Measurements from ENCODE around the gene OTOP2.
"Not testable (repeated sequence)": the region's sequence is repeated elsewhere in the genome, so short reads cannot be mapped to it uniquely, and the experiment has no call there.

OTOP2 gene

DNA sequence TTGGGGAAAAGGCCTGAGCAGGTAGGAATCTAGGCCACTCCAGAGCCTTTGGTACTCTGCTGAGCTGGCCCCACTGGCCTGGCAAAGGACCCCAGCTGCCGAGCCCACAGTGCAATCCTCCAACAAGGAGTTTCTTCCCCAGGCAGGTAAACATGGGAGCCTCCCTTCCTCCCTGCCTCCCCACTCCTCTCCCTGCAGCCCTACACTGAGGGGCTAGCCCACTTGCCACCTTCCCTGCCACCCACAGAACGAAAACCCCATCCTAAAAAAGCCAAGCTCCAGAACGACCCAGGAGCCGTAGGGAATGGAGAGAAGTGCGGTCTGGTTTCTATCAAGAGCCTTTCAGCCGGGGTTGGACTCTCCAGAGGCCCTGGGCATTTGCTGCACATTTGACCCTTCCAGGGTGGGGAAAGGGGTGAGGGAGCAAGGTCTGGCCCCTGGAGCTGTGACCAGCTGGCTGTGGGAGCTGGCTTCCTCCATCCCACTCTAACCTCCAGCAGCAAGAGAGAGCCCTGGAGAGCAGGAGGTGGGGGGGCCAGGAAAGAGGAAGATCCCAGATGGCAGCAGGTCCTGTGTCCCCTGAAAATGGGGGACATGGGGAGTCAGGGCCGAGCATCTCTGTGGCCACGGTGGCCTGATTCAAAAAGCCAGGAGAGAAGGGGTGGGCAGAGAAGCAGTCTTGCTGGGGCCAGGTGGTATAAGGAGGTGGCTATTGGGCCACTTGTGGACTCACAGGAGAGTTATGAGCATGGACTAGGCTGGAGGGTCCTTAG is 47.2 kb downstream of the OTOP2 start:
- in situ Hi-C loops (cut with HindIII; ENCODE audit: low sequenced_read_pairs), result no loop called here

GRCh38 chr17:74971842-74972106 is 47.7 kb downstream of the OTOP2 start:
- in situ Hi-C loops (cut with HindIII; ENCODE audit: low sequenced_read_pairs), result no loop called here

- in situ Hi-C loops (cut with HindIII; ENCODE audit: low sequenced_read_pairs), result no loop called here
These were observed 48.3 kb downstream of the OTOP2 start, which contains the start of gene HID1 for GRCh38 chr17:74972107-74972972. Gene HID1 (minus strand): TSS chr17:74972759. CDS start chr17:74972656, 103 bp downstream.

DNA sequence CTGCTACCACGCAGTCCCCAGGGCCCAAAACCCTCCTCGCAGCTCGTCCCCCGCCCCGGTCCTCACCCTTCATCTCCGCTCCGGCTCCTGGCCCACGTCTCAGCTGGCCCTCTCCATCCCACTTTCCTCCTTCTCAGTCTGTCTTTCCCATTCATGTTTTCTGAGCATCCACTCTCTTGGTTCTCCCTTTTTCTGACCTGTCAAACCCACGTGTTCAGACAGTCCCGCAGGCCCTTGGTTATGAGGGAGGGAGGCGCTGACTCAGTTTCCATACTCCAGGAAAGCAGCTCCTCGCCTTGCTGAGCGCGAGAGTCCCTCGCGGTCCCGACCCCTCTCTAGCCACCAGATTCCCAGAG is 48.9 kb downstream of the OTOP2 start:
- in situ Hi-C loops (cut with HindIII; ENCODE audit: low sequenced_read_pairs), result no loop called here

DNA sequence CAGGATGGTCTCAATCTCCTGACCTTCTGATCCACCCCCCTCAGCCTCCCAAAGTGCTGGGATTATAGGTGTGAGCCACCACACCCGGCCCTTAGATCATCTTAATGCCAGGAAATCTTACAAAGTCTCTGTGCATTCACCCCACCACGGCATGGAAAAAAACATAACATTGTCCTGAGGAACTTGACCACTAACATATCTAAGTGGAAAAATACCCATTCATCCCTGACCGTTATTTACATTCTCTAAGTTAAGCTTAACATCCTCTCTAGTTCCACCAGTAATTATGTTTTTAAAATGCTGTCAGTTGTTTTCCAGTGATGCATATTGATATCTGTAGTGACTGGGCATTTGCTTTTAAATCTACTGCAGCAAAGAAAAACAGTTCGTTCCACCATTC is 51.9 kb downstream of the OTOP2 start:
- in situ Hi-C loops (cut with HindIII; ENCODE audit: low sequenced_read_pairs), result no loop called here

GRCh38 chr17:74977802-74978201 is 53.7 kb downstream of the OTOP2 start:
- in situ Hi-C loops (cut with HindIII; ENCODE audit: low sequenced_read_pairs), result no loop called here

GRCh38 chr17:74978240-74978639 is 54.2 kb downstream of the OTOP2 start:
- in situ Hi-C loops (cut with HindIII; ENCODE audit: low sequenced_read_pairs), result no loop called here

DNA sequence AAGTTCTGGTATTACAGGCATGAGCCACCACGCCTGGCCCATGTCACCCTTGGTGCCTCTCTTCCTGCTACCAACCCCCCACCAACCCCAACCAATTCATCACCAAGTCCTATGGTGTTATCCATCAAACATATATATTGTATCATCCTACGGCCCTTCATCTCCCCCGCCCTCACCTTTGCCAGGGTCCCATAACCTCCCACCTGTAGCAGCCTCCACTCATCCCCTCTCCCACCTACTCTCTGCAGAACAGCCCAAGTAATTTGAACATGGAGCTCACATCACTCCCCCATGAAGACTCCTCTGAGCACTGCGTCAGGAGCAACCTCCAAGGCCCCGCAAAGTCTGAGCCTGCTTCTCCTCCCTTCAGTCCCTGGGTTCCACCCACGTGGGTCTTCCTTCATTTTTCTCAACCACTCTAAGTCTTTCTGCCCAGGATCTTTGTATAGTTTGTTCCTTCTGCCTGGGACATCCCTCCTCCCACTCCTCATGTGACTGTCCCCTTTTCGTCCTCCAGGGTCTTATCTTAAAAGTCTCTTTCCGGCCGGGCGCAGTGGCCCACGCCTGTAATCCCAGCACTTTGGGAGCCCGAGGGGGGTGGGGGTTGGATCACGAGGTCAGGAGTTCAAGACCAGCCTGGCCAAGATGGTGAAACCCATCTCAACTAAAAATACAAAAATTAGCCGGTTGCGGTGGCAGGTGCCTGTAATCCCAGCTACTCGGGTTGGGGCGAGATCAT is 55.5 kb downstream of the OTOP2 start:
- in situ Hi-C loops (cut with HindIII; ENCODE audit: low sequenced_read_pairs), result no loop called here

GRCh38 chr17:74981318-74981978 is 57.4 kb downstream of the OTOP2 start:
- in situ Hi-C loops (cut with HindIII; ENCODE audit: low sequenced_read_pairs), result no loop called here

DNA sequence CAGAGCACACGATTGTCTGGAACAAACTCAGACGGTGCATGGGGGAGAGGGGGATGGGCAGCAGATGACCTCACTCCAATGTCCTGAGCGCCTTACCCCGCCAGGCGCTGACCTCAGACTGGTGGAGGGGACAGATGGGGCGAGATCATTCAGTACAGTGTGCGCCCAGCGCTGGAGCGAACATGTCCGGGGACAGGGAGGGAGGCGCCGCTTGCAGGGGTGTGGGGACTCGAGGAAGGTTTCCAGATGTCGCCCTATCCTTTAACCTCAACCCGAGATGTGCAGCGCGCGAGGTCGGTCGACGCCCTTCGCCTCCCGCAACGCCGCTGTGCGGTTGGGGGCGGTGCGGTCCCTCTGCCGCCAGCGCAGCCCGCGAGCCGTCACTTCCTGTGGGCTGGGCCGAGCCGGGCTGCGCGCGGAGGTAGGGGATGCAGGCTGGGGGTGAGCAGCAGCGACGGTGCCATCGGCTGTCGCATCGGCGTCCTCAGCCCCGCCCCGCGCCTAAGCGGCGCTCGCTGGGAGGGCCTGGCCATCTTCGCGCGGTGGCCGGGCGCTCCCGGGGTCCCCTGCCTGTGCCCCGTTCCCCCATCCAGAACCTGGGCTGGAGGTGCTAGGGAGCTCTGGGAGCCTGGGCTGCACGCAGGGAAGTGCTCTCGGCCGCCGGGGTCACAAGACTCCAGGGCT is 58.0 kb downstream of the OTOP2 start:
- in situ Hi-C loops (cut with HindIII; ENCODE audit: low sequenced_read_pairs), result no loop called here

DNA sequence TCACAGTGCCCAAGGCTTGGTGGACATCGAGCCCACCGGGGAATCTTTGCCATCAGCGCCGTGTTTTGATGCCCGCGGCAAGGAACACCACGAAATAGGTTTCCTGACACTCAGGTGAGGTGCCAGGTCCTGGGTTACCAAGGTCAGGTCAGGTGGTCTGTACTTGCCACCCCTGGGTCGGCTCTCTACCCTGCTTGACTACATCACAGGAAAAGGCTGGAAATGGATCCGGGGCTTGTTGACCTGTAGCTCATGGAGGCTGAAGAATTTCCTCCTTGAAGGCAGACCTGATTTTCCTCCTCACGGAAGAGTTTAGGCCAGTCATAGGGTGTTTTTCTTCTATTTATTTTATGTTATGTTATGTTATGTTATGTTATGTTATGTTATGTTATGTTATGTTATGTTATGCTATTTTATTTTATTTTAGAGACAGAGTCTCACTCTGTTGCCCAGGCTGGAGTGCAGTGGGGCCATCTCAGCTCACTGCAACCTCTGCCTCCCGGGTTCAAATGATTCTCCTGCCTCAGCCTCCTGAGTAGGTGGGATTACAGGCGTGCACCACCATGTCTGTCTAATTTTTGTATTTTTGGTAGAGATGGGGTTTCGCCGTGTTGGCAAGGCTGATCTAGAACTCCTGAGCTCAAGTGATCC is 58.7 kb downstream of the OTOP2 start:
- in situ Hi-C loops (cut with HindIII; ENCODE audit: low sequenced_read_pairs), result not testable (repeated sequence)

All from DLD1 (cell line).